B cell (primary cell): ENCODE results near the gene KCNT1.

Experiments used
- CTCF ChIP-seq: fragments of 200-600 bp; IDR thresholded peaks from one replicate; pipeline ENCODE4 v1.8.0; 2022; ENCODE audit warnings: antibody characterized with exemption, mild to moderate bottlenecking
- EZH2 ChIP-seq: IDR thresholded peaks from 2 replicates; pipeline ENCODE4 v1.6.1; 2012; ENCODE audit warnings: borderline replicate concordance, low read depth, mild to moderate bottlenecking, moderate library complexity, low read length; ENCODE audit not compliant: insufficient read depth, poor library complexity, severe bottlenecking

- TF ChIP-seq CTCF, result peak; percentile 78
- no peak for TF ChIP-seq EZH2
These were observed at the start of gene KCNT1 for GRCh38 chr9:135701959-135702721.
